Mesothelial cell of epicardium (in vitro differentiated cells): ENCODE measurements around the gene DCAF16. TPM values are rescaled to one million over a fixed set of nuclear protein-coding genes. Genes with fewer than 3 reads are reported as not detected.

Source experiments
- DNase-seq, 2 experiments: peaks; one replicate each; pipeline ENCODE4 v3.0.0; 2021; ENCODE audit warnings: low spot score in 2 of 2; ENCODE audit not compliant: unreplicated experiment in 2 of 2
- H3K27ac Mint-ChIP-seq: 2 replicates; pipeline ENCODE4 v1.8.0; 2021; ENCODE audit warnings: mixed read lengths
- H3K27me3 Mint-ChIP-seq: 2 replicates; pipeline ENCODE4 v1.8.0; 2021; ENCODE audit warnings: low read depth, mixed read lengths
- H3K36me3 Mint-ChIP-seq: 2 replicates; pipeline ENCODE4 v1.8.0; 2021; ENCODE audit warnings: mixed read lengths
- H3K4me1 Mint-ChIP-seq: 2 replicates; pipeline ENCODE4 v1.8.0; 2021; ENCODE audit warnings: mixed read lengths
- H3K4me3 Mint-ChIP-seq: 2 replicates; pipeline ENCODE4 v1.8.0; 2021; ENCODE audit warnings: mild to moderate bottlenecking, moderate library complexity, mixed read lengths
- H3K9me3 Mint-ChIP-seq: 2 replicates; pipeline ENCODE4 v1.8.0; 2021; ENCODE audit warnings: mixed read lengths
- total RNA-seq: library from RNA; stranded (reverse); gene quantifications from 3 replicates; pipeline ENCODE4 v1.2.1, GENCODE V29; 2021
- TF ChIP-seq, protein P1 (sequence below): fragments of 200-600 bp; sonication (generic); IDR thresholded peaks from one replicate; pipeline ENCODE4 v1.5.0; 2021; ENCODE audit warnings: antibody characterized with exemption; ENCODE audit not compliant: unreplicated experiment

Gene DCAF16
- total RNA-seq, 1 donor from 2014 or later, result 78.8 TPM

DNA sequence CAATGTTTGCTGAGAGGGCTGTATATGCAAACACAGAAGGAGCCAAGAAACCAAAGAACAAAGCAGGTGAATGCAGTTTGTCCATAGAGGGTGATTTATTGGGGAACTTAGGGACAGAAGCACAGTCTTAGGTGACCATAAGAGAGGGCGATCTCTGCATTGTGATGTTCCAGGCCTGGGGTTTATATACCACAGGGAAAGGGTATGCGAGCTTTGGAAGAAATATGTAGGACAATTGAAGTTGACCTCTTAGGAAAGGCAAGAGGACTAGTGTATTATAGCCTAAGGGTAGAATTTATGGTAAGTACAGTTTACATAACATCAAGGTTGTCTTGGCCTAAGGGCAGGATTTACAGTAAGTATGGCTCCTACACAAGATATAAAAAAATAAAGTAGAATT lies 56.9 kb downstream of the DCAF16 start:
- Mint-ChIP-seq H3K4me3 (no peak overlapping the region), H3K27me3 (peaks cover 28% of the 10 kb centered on the region), H3K9me3 (no peaks in the 10 kb centered on the region), H3K36me3 (no peaks in the 10 kb centered on the region), H3K4me1 (no peaks in the 10 kb centered on the region), H3K27ac (no peak overlapping the region)
- no peak for DNase-seq
- TF ChIP-seq, protein P1, sequence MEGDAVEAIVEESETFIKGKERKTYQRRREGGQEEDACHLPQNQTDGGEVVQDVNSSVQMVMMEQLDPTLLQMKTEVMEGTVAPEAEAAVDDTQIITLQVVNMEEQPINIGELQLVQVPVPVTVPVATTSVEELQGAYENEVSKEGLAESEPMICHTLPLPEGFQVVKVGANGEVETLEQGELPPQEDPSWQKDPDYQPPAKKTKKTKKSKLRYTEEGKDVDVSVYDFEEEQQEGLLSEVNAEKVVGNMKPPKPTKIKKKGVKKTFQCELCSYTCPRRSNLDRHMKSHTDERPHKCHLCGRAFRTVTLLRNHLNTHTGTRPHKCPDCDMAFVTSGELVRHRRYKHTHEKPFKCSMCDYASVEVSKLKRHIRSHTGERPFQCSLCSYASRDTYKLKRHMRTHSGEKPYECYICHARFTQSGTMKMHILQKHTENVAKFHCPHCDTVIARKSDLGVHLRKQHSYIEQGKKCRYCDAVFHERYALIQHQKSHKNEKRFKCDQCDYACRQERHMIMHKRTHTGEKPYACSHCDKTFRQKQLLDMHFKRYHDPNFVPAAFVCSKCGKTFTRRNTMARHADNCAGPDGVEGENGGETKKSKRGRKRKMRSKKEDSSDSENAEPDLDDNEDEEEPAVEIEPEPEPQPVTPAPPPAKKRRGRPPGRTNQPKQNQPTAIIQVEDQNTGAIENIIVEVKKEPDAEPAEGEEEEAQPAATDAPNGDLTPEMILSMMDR, result no peak

Other genes starting within 250 kb of the DCAF16 start
- gene LAP3, start 233.6 kb downstream of the DCAF16 start, total RNA-seq, result 36.7 to 38.5 TPM (median 38.1 TPM) in 3 replicates
- gene MED28, start 196.1 kb downstream of the DCAF16 start, total RNA-seq, result 105 to 116 TPM (median 113 TPM) in 3 replicates
- 0.04 TPM in 2 of 3 replicates, not detected in the other for gene FAM184B, start 29.1 kb downstream of the DCAF16 start, total RNA-seq
- gene NCAPG, start 222 bp upstream of the DCAF16 start, total RNA-seq, result 13.6 to 17.0 TPM (median 15.7 TPM) in 3 replicates
- 20.9 to 21.6 TPM (median 21.3 TPM) in 3 replicates for gene LCORL, start 211.0 kb upstream of the DCAF16 start, total RNA-seq